ENCODE results near the gene KAZN. TPM values are rescaled to one million over a fixed set of nuclear protein-coding genes. Genes with fewer than 3 reads are reported as not detected.
"Not testable (repeated sequence)": the region's sequence is repeated elsewhere in the genome, so short reads cannot be mapped to it uniquely, and the experiment has no call there.

KAZN gene
- polyA plus RNA-seq, 1 of the 3 experiments (the other 2 are of a cell fraction) = 6.8 TPM

DNA sequence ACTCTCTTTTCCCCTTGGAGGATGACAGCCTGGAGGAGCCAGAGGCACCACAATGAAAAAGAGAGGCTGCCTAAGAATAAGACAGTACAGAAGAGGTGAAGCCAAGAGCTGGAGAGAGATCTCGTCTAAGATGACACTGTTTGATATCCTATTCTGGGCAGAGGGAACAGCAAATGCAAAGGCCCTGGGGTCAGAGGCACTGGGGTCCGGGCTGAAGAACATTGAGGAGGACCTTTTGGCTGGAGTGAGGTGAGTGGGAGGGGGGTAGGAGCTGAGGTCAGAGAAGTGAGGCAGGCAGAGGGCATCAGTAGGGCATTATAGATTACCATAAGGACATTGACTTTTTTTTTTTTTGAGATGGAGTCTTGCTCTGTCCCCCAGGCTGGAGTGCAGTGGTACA lies 535.8 kb downstream of the KAZN start:
- H3F3A ChIP-seq (replicated peaks; ENCODE audit: insufficient read depth) = no peaks in the 10 kb centered on the region
- no peak overlapping the region for H3K4me2 ChIP-seq
- H3K27ac ChIP-seq (ENCODE audit: low read depth in 2 of 2, low read length in 1 of 2) = no peak overlapping the region
- no peak overlapping the region for H2AFZ ChIP-seq (ENCODE audit: low read depth)
- no peaks in the 10 kb centered on the region for H4K20me1 ChIP-seq (ENCODE audit: insufficient read depth)
- peaks cover 0 to 9% of the 10 kb centered on the region in 2 experiments; a peak in 1 of 4 replicates for H3K4me1 ChIP-seq (ENCODE audit: control insufficient read depth in 1 of 2, insufficient read depth in 2 of 2, low read depth in 1 of 2, low read length in 1 of 2)
- no peaks in the 10 kb centered on the region for H3K36me3 ChIP-seq (replicated peaks in 1 of 2; ENCODE audit: control insufficient read depth in 1 of 2, insufficient read depth in 2 of 2, low read length in 1 of 2)
- CTCF ChIA-PET = interaction anchor here (1.6 to 11.1 kb wide), 3 partner anchors 18 to 171 kb away, joined by 10 to 119 read pairs (median 27); partner anchors contain the start of gene TMEM51
- H3K9ac ChIP-seq = no peak overlapping the region
- WGBS (ENCODE audit: low lambda C conversion rate) = 62% methylated on average over 2 of the region's 2 CpGs
- POLR2A ChIA-PET = no interaction called here
- no peak overlapping the region for H3K4me3 ChIP-seq (ENCODE audit: low read depth in 2 of 2, low read length in 1 of 2)
- no peaks in the 10 kb centered on the region for H3K9me2 ChIP-seq
- DNase-seq = no peak
- H3K9me3 ChIP-seq = no peaks in the 10 kb centered on the region
- H3K79me2 ChIP-seq (ENCODE audit: insufficient read depth) = no peaks in the 10 kb centered on the region
- TF ChIP-seq, protein P1, sequence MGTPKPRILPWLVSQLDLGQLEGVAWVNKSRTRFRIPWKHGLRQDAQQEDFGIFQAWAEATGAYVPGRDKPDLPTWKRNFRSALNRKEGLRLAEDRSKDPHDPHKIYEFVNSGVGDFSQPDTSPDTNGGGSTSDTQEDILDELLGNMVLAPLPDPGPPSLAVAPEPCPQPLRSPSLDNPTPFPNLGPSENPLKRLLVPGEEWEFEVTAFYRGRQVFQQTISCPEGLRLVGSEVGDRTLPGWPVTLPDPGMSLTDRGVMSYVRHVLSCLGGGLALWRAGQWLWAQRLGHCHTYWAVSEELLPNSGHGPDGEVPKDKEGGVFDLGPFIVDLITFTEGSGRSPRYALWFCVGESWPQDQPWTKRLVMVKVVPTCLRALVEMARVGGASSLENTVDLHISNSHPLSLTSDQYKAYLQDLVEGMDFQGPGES (IDR thresholded peaks at IDR 0.05; ENCODE audit: low read depth, low read length) = no peak
- TF ChIP-seq TEAD4 (IDR thresholded peaks at IDR 0.05; ENCODE audit: borderline replicate concordance, insufficient read depth) (no peak), NFIC (IDR thresholded peaks at IDR 0.05; ENCODE audit: borderline replicate concordance) (no peak), FOXM1 (IDR thresholded peaks at IDR 0.05; ENCODE audit: low read depth) (no peak), RAD21 (IDR thresholded peaks at IDR 0.05; ENCODE audit: low read length) (no peak), MEF2A (IDR thresholded peaks at IDR 0.05; ENCODE audit: borderline replicate concordance, low read depth) (no peak), RCOR1 (IDR thresholded peaks at IDR 0.05; ENCODE audit: low read length) (no peak), RXRA (IDR thresholded peaks at IDR 0.05; ENCODE audit: borderline replicate concordance, low read depth) (no peak), CHD2 (IDR thresholded peaks at IDR 0.05; ENCODE audit: low read length, partially characterized antibody) (no peak), JUND (IDR thresholded peaks at IDR 0.05) (no peak), TAF1 (IDR thresholded peaks at IDR 0.05; ENCODE audit: borderline replicate concordance, low read depth, low read length) (no peak)
- TF ChIP-seq, protein P2, sequence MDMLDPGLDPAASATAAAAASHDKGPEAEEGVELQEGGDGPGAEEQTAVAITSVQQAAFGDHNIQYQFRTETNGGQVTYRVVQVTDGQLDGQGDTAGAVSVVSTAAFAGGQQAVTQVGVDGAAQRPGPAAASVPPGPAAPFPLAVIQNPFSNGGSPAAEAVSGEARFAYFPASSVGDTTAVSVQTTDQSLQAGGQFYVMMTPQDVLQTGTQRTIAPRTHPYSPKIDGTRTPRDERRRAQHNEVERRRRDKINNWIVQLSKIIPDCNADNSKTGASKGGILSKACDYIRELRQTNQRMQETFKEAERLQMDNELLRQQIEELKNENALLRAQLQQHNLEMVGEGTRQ (IDR thresholded peaks at IDR 0.05; ENCODE audit: borderline replicate concordance, low read depth, low read length) = no peak
- TF ChIP-seq, protein P3, sequence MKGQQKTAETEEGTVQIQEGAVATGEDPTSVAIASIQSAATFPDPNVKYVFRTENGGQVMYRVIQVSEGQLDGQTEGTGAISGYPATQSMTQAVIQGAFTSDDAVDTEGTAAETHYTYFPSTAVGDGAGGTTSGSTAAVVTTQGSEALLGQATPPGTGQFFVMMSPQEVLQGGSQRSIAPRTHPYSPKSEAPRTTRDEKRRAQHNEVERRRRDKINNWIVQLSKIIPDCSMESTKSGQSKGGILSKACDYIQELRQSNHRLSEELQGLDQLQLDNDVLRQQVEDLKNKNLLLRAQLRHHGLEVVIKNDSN (IDR thresholded peaks at IDR 0.05; ENCODE audit: borderline replicate concordance, low read depth) = no peak
- TF ChIP-seq, protein P4, sequence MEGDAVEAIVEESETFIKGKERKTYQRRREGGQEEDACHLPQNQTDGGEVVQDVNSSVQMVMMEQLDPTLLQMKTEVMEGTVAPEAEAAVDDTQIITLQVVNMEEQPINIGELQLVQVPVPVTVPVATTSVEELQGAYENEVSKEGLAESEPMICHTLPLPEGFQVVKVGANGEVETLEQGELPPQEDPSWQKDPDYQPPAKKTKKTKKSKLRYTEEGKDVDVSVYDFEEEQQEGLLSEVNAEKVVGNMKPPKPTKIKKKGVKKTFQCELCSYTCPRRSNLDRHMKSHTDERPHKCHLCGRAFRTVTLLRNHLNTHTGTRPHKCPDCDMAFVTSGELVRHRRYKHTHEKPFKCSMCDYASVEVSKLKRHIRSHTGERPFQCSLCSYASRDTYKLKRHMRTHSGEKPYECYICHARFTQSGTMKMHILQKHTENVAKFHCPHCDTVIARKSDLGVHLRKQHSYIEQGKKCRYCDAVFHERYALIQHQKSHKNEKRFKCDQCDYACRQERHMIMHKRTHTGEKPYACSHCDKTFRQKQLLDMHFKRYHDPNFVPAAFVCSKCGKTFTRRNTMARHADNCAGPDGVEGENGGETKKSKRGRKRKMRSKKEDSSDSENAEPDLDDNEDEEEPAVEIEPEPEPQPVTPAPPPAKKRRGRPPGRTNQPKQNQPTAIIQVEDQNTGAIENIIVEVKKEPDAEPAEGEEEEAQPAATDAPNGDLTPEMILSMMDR (IDR thresholded peaks at IDR 0.05) = no peak
- TF ChIP-seq, protein P5, sequence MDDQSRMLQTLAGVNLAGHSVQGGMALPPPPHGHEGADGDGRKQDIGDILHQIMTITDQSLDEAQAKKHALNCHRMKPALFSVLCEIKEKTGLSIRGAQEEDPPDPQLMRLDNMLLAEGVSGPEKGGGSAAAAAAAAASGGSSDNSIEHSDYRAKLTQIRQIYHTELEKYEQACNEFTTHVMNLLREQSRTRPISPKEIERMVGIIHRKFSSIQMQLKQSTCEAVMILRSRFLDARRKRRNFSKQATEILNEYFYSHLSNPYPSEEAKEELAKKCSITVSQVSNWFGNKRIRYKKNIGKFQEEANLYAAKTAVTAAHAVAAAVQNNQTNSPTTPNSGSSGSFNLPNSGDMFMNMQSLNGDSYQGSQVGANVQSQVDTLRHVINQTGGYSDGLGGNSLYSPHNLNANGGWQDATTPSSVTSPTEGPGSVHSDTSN (IDR thresholded peaks at IDR 0.05) = no peak
- H3K27me3 ChIP-seq (ENCODE audit: insufficient read depth) = no peaks in the 10 kb centered on the region

DNA sequence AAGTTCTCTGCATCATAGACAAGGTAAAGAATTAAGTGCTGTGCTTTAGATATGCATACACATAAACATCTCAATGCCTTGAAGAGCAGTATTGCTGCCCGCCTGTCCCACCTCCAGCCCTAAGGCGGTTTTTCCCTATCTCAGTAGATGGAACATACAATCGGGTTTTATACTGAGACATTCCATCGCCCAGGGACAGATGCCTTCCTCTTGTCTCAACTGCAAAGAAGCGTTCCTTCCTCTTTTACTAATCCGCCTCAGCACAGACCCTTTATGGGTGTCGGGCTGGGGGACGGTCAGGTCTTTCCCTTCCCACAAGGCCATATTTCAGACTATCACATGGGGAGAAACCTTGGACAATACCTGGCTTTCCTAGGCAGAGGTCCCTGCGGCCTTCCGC lies 537.1 kb downstream of the KAZN start:
- DNase-seq; H3K9ac ChIP-seq; H3K27me3 ChIP-seq (ENCODE audit: insufficient read depth); H3F3A ChIP-seq (replicated peaks; ENCODE audit: insufficient read depth); H3K27ac ChIP-seq (ENCODE audit: low read depth in 2 of 2, low read length in 1 of 2); H3K36me3 ChIP-seq (replicated peaks in 1 of 2; ENCODE audit: control insufficient read depth in 1 of 2, insufficient read depth in 2 of 2, low read length in 1 of 2); H2AFZ ChIP-seq (ENCODE audit: low read depth); H3K79me2 ChIP-seq (ENCODE audit: insufficient read depth); H4K20me1 ChIP-seq (ENCODE audit: insufficient read depth); H3K9me2 ChIP-seq; H3K4me3 ChIP-seq (ENCODE audit: low read depth in 2 of 2, low read length in 1 of 2); H3K9me3 ChIP-seq; POLR2A ChIA-PET; H3K4me2 ChIP-seq: not testable (repeated sequence)
- H3K4me1 ChIP-seq (ENCODE audit: control insufficient read depth in 1 of 2, insufficient read depth in 2 of 2, low read depth in 1 of 2, low read length in 1 of 2) = peaks cover 3 to 20% of the 10 kb centered on the region in 2 experiments; a peak in 3 of 4 replicates
- CTCF ChIA-PET = interaction anchor here (4.4 to 11.1 kb wide), 2 partner anchors 17 to 137 kb away, joined by 27 to 119 read pairs; partner anchors contain the start of gene TMEM51
- 93% methylated on average over 10 of the region's 10 CpGs for WGBS (ENCODE audit: low lambda C conversion rate)
